ENCODE data around the gene TRIP11.

GRCh38 chr14:91956616-91957015 lies 83.2 kb downstream of the TRIP11 start:
- no peak for TF ChIP-seq CTCF (conservative IDR thresholded peaks at IDR 0.05)
- TF ChIP-seq ZFX (IDR thresholded peaks at IDR 0.05), result no peak

Measured in C4-2B (cell line).